ENCODE results near the gene ZNF581.
A peak's percentile ranks its signal among the peaks of the same experiment; 100 is the strongest.

Gene ZNF581

DNA sequence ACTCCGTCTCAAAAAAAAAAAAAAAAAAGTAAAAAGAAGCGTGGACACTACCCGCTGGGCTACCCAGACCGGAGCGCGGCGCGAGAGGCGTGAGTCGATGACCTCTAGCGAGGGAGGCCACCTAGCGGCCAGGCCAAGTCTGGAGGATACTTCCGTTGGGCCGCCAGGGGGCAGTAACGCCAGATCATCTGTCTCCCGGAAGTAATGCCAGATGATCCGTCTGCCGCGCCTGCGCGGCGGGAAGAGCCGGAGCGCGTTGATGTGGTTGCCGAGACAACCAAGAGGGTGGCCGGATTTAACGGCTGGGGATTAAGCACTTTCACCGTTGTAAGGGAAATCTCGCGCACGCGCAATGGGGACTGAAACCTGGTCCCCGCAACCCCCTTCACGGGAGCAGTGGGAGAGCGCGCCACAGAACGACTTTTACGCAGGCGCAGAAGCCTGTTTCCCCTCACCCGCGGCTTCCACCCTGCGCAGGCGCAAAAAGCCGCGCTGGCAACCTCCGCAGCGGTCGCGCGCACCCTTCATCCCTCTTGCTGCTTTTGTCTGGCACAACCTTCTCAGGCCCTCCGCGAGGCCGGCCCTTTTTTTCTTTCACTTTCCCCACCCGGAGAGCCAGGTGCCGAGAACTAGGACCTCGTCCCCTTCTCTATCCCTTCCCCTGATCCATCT lies 10.3 kb downstream of the ZNF581 start (continued):
- TF ChIP-seq SETDB1 (IDR thresholded peaks at IDR 0.05; ENCODE audit: insufficient read length, low read length) (no peak), ZNF510 (tag by site-specific recombination; IDR thresholded peaks at IDR 0.05; ENCODE audit: insufficient replicate concordance) (no peak), ZNF423 (tag by site-specific recombination; IDR thresholded peaks at IDR 0.05) (no peak)

DNA sequence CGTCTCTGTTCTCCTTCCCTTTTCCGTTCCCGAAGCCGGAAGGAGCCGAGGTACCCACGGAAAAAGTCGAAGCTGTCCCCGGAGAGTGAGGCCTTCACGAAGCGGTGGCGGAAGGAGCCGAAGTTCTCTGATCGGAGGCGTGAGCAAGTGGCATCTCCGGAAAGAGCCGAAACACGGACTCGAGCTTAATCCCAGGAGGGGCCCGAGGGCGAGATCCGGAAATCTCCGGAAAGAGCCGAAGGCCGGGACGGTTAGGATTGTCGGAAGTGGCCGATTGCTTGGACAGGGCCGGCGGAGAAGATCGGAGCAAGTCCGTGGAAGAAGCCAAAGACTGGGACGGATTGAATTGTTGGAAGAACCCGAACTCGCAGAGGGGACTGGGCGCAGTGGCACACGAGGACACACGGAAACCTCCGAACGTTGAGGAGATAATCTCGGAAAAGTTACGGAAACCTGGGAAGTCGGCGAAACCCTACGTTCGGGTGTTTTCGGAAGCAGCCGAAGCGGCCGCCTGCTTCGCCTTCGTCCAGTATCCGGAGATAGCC lies 10.9 kb downstream of the ZNF581 start:
- H3K36me3 ChIP-seq (ENCODE audit: control insufficient read depth in 2 of 2, insufficient read depth in 1 of 2, low read length in 2 of 2): peaks cover 3 to 57% of the 10 kb centered on the region in 2 experiments; a peak in 2 of 3 replicates
- peaks cover 11% of the 10 kb centered on the region for H3K4me1 ChIP-seq (ENCODE audit: control insufficient read depth, insufficient read depth, low read length)
- CTCF ChIA-PET: interaction anchor here (0.5 to 3.4 kb wide), 30 partner anchors 8 to 1989 kb away, joined by 3 to 34 read pairs (median 4); partner anchors contain the start of gene ZNF784
- H3K9me3 ChIP-seq (ENCODE audit: control insufficient read depth, insufficient read depth, low read depth, low read length): no peaks in the 10 kb centered on the region
- TF ChIP-seq ZNF623 (tag by site-specific recombination; IDR thresholded peaks at IDR 0.05) (no peak), ZNF10 (tag by site-specific recombination; IDR thresholded peaks at IDR 0.05) (0 out of 2 replicates have a peak, but pooled peaks have one; percentile 4), ZNF501 (tag by site-specific recombination; IDR thresholded peaks at IDR 0.05) (no peak)
- TF ChIP-seq, protein P1, sequence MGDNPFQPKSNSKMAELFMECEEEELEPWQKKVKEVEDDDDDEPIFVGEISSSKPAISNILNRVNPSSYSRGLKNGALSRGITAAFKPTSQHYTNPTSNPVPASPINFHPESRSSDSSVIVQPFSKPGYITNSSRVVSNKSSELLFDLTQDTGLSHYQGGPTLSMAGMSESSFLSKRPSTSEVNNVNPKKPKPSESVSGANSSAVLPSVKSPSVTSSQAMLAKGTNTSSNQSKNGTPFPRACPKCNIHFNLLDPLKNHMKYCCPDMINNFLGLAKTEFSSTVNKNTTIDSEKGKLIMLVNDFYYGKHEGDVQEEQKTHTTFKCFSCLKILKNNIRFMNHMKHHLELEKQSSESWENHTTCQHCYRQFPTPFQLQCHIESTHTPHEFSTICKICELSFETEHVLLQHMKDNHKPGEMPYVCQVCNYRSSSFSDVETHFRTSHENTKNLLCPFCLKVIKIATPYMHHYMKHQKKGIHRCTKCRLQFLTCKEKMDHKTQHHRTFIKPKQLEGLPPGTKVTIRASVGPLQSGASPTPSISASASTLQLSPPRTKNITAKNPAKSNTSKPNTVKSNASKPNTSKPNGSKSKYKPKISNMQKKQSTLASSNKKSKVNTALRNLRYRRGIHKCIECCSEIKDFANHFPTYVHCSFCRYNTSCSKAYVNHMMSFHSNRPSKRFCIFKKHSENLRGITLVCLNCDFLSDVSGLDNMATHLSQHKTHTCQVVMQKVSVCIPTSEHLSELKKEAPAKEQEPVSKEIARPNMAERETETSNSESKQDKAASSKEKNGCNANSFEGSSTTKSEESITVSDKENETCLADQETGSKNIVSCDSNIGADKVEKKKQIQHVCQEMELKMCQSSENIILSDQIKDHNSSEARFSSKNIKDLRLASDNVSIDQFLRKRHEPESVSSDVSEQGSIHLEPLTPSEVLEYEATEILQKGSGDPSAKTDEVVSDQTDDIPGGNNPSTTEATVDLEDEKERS (tag by site-specific recombination; IDR thresholded peaks at IDR 0.05): no peak
- H3K27ac ChIP-seq (ENCODE audit: extremely low read depth, low read depth, low read length): peak overlapping the region; percentile 100
- POLR2A ChIA-PET: interaction anchor here (0.6 to 2.5 kb wide), 30 partner anchors 9 to 1204 kb away, joined by 3 to 36 read pairs (median 5); partner anchors contain the start of genes EPN1, FIZ1, ISOC2 and KMT5C
- peak overlapping the region; percentile 55 for H3K4me3 ChIP-seq (ENCODE audit: low read depth, low read length)

DNA sequence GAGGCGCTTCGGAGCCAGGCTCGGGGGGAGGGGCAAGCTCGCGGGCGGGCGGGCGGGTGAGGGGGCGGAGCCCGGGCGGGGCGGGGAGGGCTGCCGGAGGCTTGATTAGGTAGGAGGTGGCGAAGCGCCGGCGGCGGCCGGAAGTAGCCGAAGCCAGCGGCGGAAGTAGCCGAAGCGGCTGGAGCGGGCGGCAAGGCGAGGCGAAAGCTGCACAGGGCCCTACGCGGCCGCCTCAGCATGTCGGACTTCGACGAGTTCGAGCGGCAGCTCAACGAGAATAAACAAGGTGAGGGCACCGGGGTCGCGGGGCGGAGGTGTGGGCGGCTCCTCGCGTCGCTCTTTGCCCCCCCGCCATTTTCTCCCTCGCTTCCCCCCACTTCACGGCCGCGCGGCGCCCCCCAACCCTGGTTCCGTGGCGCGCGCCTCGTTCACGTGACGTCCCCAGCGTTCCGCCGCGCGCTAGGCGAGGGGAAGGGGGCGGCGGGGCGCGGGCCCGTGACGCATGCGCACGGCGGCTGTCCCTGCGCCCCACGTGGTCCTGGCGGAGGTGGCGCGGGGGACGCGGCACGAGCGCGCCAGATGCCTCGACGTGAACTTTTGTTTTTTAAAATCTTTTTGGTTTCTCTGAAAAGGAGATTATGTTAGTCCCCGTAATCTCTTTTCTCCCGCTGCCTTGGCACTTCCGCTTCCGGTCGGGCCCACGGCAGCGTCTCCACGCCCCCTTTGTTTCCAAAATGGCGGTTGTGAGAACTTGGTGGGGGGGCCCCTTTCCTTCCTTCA lies 11.6 kb downstream of the ZNF581 start, which contains the start of gene U2AF2:
Gene U2AF2, plus strand, starts transcription at position 168 of the 780 bp plus-strand sequence. Its CDS starts 70 bp downstream, at position 238.
- peak within 1 kb of the TSS; percentile 96 for H3K4me3 ChIP-seq (ENCODE audit: low read depth, low read length)
- H3K4me1 ChIP-seq (ENCODE audit: control insufficient read depth, insufficient read depth, low read length): peaks cover 11% of the 10 kb centered on the region
- peak within 1 kb of the TSS; percentile 100 for H3K27ac ChIP-seq (ENCODE audit: extremely low read depth, low read depth, low read length)
- H3K9me3 ChIP-seq (ENCODE audit: control insufficient read depth, insufficient read depth, low read depth, low read length): no peaks in the 10 kb centered on the region
- ChIA-PET POLR2A (interaction anchor here (0.6 to 2.5 kb wide), 29 partner anchors 9 to 1205 kb away, joined by 3 to 36 read pairs (median 5); partner anchors contain the start of genes EPN1, FIZ1, ISOC2 and KMT5C), CTCF (interaction anchor here (0.5 to 3.4 kb wide), 24 partner anchors 9 to 499 kb away, joined by 3 to 34 read pairs (median 5); partner anchors contain the start of gene ZNF784)
- peaks cover 7 to 59% of the 10 kb centered on the region in 2 experiments; a peak in 2 of 3 replicates for H3K36me3 ChIP-seq (ENCODE audit: control insufficient read depth in 2 of 2, insufficient read depth in 1 of 2, low read length in 2 of 2)
- TF ChIP-seq ZNF324 (tag by site-specific recombination; IDR thresholded peaks at IDR 0.05) (peak; percentile 64; the same call in 1 of the 2 replicates), KLF16 (tag by site-specific recombination; IDR thresholded peaks at IDR 0.05) (no peak), GFI1B (tag by site-specific recombination; IDR thresholded peaks at IDR 0.05) (no peak), ZNF529 (tag by site-specific recombination; IDR thresholded peaks at IDR 0.05; ENCODE audit: insufficient replicate concordance) (no peak), ZBTB21 (tag by site-specific recombination; IDR thresholded peaks at IDR 0.05) (peak; percentile 37; the same call in 1 of the 2 replicates), HOXA7 (CRISPR knock-in tag; IDR thresholded peaks at IDR 0.05; ENCODE audit: borderline replicate concordance) (no peak), ZNF658 (tag by site-specific recombination; IDR thresholded peaks at IDR 0.05) (no peak), SP3 (tag by site-specific recombination; IDR thresholded peaks at IDR 0.05) (peak; percentile 50; the same call in 1 of the 2 replicates), ZNF266 (tag by site-specific recombination; IDR thresholded peaks at IDR 0.05; ENCODE audit: low read depth) (no peak), ZFP69B (tag by site-specific recombination; IDR thresholded peaks at IDR 0.05) (0 out of 2 replicates have a peak, but pooled peaks have one; percentile 28), ZNF561 (tag by site-specific recombination; IDR thresholded peaks at IDR 0.05; ENCODE audit: borderline replicate concordance) (peak; percentile 88; the same call in 1 of the 2 replicates), ZFP3 (tag by site-specific recombination; IDR thresholded peaks at IDR 0.05; ENCODE audit: low read depth) (no peak), ZBTB48 (tag by site-specific recombination; IDR thresholded peaks at IDR 0.05) (no peak), ZNF404 (tag by site-specific recombination; IDR thresholded peaks at IDR 0.05) (no peak), ZNF311 (tag by site-specific recombination; IDR thresholded peaks at IDR 0.05; ENCODE audit: borderline replicate concordance) (no peak), SP7 (tag by site-specific recombination; IDR thresholded peaks at IDR 0.05) (peak; percentile 73)
- TF ChIP-seq, protein P2, sequence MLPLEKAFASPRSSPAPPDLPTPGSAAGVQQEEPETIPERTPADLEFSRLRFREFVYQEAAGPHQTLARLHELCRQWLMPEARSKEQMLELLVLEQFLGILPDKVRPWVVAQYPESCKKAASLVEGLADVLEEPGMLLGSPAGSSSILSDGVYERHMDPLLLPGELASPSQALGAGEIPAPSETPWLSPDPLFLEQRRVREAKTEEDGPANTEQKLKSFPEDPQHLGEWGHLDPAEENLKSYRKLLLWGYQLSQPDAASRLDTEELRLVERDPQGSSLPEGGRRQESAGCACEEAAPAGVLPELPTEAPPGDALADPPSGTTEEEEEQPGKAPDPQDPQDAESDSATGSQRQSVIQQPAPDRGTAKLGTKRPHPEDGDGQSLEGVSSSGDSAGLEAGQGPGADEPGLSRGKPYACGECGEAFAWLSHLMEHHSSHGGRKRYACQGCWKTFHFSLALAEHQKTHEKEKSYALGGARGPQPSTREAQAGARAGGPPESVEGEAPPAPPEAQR (tag by site-specific recombination; IDR thresholded peaks at IDR 0.05): peak; percentile 59; the same call in 1 of the 2 replicates
- TF ChIP-seq, protein P3, sequence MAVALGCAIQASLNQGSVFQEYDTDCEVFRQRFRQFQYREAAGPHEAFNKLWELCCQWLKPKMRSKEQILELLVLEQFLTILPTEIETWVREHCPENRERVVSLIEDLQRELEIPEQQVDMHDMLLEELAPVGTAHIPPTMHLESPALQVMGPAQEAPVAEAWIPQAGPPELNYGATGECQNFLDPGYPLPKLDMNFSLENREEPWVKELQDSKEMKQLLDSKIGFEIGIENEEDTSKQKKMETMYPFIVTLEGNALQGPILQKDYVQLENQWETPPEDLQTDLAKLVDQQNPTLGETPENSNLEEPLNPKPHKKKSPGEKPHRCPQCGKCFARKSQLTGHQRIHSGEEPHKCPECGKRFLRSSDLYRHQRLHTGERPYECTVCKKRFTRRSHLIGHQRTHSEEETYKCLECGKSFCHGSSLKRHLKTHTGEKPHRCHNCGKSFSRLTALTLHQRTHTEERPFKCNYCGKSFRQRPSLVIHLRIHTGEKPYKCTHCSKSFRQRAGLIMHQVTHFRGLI (tag by site-specific recombination; IDR thresholded peaks at IDR 0.05): no peak
